Activated CD8-positive, alpha-beta T cell treated with anti-CD3 and anti-CD28 coated beads for 36 hours (primary cell): ENCODE results near the gene SLC25A19. TPM values are rescaled to one million over a fixed set of nuclear protein-coding genes. Genes with fewer than 3 reads are reported as not detected.

Experiments used
- ATAC-seq: fragments of 200-7000 bp; cut with Tn5 transposase; one replicate; pipeline ENCODE4 v1.10.0; 2021; ENCODE audit warnings: mild to moderate bottlenecking, moderate library complexity
- CTCF ChIA-PET: fragments of 350-600 bp; sonication (Branson Sonifier 250); formaldehyde crosslinking; loops from one replicate; lab custom pipeline; 2021; ENCODE audit warnings: antibody characterized with exemption; lab: Charles Lee
- POLR2A ChIA-PET: fragments of 350-600 bp; sonication (Branson Sonifier 250); formaldehyde crosslinking; loops from one replicate; lab custom pipeline; 2021; ENCODE audit warnings: antibody characterized with exemption; lab: Charles Lee
- DNase-seq: peaks from one replicate; pipeline ENCODE4 v3.0.0-alpha.2; 2020
- H3K27ac Mint-ChIP-seq: one replicate; pipeline ENCODE4 v1.8.0; 2021; ENCODE audit warnings: mild to moderate bottlenecking, mixed read lengths
- H3K27me3 Mint-ChIP-seq: one replicate; pipeline ENCODE4 v1.8.0; 2021; ENCODE audit warnings: mixed read lengths
- H3K36me3 Mint-ChIP-seq: one replicate; pipeline ENCODE4 v1.8.0; 2021; ENCODE audit warnings: low read depth, mixed read lengths
- H3K4me1 Mint-ChIP-seq: one replicate; pipeline ENCODE4 v1.8.0; 2021; ENCODE audit warnings: low read depth, mixed read lengths
- H3K4me3 Mint-ChIP-seq: one replicate; pipeline ENCODE4 v1.8.0; 2021; ENCODE audit warnings: mild to moderate bottlenecking, moderate library complexity, mixed read lengths
- H3K9me3 Mint-ChIP-seq: one replicate; pipeline ENCODE4 v1.8.0; 2021; ENCODE audit warnings: mixed read lengths
- CTCF ChIP-seq: fragments of 200-600 bp; IDR thresholded peaks from one replicate; pipeline ENCODE4 v1.8.0; 2022; ENCODE audit warnings: antibody characterized with exemption, mild to moderate bottlenecking
- intact Hi-C: fragments of 100-400 bp; cut with micrococcal nuclease; formaldehyde crosslinking; loops from one replicate; pipeline ENCODE4 v1.10.0; 2022
- total RNA-seq, 2 experiments: library from RNA; stranded (reverse); gene quantifications; one replicate each; pipeline ENCODE4 v1.2.3, GENCODE V29; 2021

Gene SLC25A19
- 10 to 100 TPM; 55.1 to 55.2 TPM for total RNA-seq

GRCh38 chr17:75289115-75289831 is at the start of gene SLC25A19:
SLC25A19 (minus strand) TSS chr17:75289433; CDS start chr17:75286764, 2,669 bp downstream.
- no peak for TF ChIP-seq CTCF
- Mint-ChIP-seq H3K9me3 (no peaks in the 10 kb centered on the region), H3K27me3 (no peaks in the 10 kb centered on the region), H3K4me1 (peaks cover 26% of the 10 kb centered on the region), H3K27ac (peak within 1 kb of the TSS; percentile 100), H3K36me3 (peaks cover 27% of the 10 kb centered on the region), H3K4me3 (peak within 1 kb of the TSS; percentile 89)
- DNase-seq (peak; percentile 99), ATAC-seq (peak; percentile 93)
- ChIA-PET POLR2A (interaction anchor here (0.6 to 7.1 kb wide), 22 partner anchors 11 to 257 kb away, joined by 3 to 78 read pairs (median 4); partner anchors contain the start of genes GGA3, GRB2, JPT1 and MIF4GD), CTCF (interaction anchor here (0.6 to 4.7 kb wide), 30 partner anchors 8 to 343 kb away, joined by 3 to 45 read pairs (median 3); partner anchors contain the start of genes GRB2, MIF4GD and TMEM94)
- intact Hi-C loops = loop anchor here (2.0 kb wide), 1 partner anchor 116 kb away; the partner anchor contains the start of gene GRB2

- TF ChIP-seq CTCF = no peak
- H3K27me3 Mint-ChIP-seq = no peaks in the 10 kb centered on the region
- peaks cover 72% of the 10 kb centered on the region for H3K4me1 Mint-ChIP-seq
- intact Hi-C loops = no loop called here
- H3K9me3 Mint-ChIP-seq = no peaks in the 10 kb centered on the region
- peak overlapping the region; percentile 90 for H3K27ac Mint-ChIP-seq
- CTCF ChIA-PET = interaction anchor here (0.7 to 5.5 kb wide), 7 partner anchors 10 to 74 kb away, joined by 3 to 21 read pairs (median 4); no protein-coding TSS in a partner anchor
- DNase-seq (no peak), ATAC-seq (peak; percentile 26)
- H3K36me3 Mint-ChIP-seq = peaks cover 14% of the 10 kb centered on the region
- H3K4me3 Mint-ChIP-seq = peak overlapping the region; percentile 56
- POLR2A ChIA-PET = interaction anchor here (1.1 to 1.7 kb wide), 3 partner anchors 11 to 49 kb away, joined by 3 to 4 read pairs (median 3); partner anchors contain the start of gene SLC25A19
Measured at GRCh38 chr17:75338335-75338734, 49.1 kb upstream of the SLC25A19 start.

- Mint-ChIP-seq H3K27ac (no peak overlapping the region), H3K27me3 (no peaks in the 10 kb centered on the region), H3K4me1 (peaks cover 70% of the 10 kb centered on the region), H3K9me3 (no peaks in the 10 kb centered on the region), H3K4me3 (no peak overlapping the region), H3K36me3 (peaks cover 24% of the 10 kb centered on the region)
- ATAC-seq (no peak), DNase-seq (no peak)
- CTCF ChIA-PET = interaction anchor here (1.0 to 5.5 kb wide), 11 partner anchors 9 to 77 kb away, joined by 3 to 21 read pairs (median 5); partner anchors contain the start of gene GRB2
- intact Hi-C loops = no loop called here
- TF ChIP-seq CTCF = no peak
- POLR2A ChIA-PET = no interaction called here
Measured at GRCh38 chr17:75335315-75335714, 46.1 kb upstream of the SLC25A19 start.

GRCh38 chr17:75334723-75335122 is 45.5 kb upstream of the SLC25A19 start:
- DNase-seq (no peak), ATAC-seq (no peak)
- ChIA-PET POLR2A (no interaction called here), CTCF (interaction anchor here (1.0 to 2.1 kb wide), 3 partner anchors 11 to 27 kb away, joined by 3 to 7 read pairs (median 7); no protein-coding TSS in a partner anchor)
- no peaks in the 10 kb centered on the region for H3K9me3 Mint-ChIP-seq
- H3K4me3 Mint-ChIP-seq = no peak overlapping the region
- no peaks in the 10 kb centered on the region for H3K27me3 Mint-ChIP-seq
- H3K4me1 Mint-ChIP-seq = peaks cover 65% of the 10 kb centered on the region
- intact Hi-C loops = no loop called here
- peaks cover 21% of the 10 kb centered on the region for H3K36me3 Mint-ChIP-seq
- no peak for TF ChIP-seq CTCF
- H3K27ac Mint-ChIP-seq = no peak overlapping the region
